HG03095 (cell line): ENCODE results near the gene OGN.

Experiments
- ATAC-seq: cut with Tn5 transposase; IDR thresholded peaks from one replicate; pipeline ENCODE4 v1.9.1; 2021; ENCODE audit warnings: moderate library complexity; ENCODE audit not compliant: unreplicated experiment

Gene OGN

DNA sequence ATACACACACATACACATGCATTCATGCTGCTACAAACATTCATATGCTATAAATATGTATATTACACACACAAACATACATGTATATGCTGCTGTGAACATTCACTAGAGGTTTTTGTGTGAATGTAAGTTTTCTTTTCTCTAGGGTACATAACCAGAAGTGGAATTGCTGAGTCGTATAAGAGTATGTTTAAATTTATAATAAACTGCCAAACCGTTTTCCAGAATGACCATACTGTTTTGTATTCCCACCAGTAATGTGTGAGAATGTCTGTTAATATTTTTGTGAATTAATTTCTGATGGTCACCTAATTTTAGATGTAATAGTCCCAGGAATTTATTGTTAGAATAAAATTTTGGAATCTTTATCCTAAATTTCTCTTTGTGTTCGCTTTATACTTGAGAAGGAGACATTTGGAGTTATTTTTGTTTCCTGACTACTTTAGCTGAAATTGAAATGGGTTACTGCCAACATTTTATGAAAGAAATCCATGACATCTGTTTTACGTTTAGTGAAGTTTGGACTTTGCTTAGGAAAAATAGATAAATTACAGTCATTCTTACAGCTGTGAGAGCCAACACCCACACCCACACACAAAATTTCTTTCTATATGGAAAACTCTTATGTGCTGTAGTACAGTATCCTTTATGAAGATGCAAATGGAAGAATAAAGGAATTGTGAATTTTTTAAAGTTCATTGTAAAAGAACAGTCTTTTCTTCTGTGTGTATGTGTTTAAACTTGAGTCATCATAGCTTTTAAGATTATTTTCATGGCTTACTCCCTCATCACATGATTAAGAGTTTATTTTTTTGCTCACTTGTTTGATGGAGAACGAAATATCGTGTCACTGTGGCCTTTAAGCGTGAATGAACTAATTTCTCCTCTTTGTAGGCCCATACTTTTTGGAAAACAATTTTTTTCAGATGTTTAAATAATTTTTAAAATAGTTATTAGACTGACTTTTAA is 54.3 kb downstream of the OGN start:
- no peak for ATAC-seq

- ATAC-seq, result no peak
Measured at GRCh38 chr9:92345582-92345981, 58.8 kb downstream of the OGN start.

- no peak for ATAC-seq
Measured at GRCh38 chr9:92342825-92343488, 61.4 kb downstream of the OGN start.

- ATAC-seq, result no peak
Measured at GRCh38 chr9:92341578-92341977, 62.8 kb downstream of the OGN start.

- ATAC-seq, result no peak
Measured at GRCh38 chr9:92333282-92333634, 71.1 kb downstream of the OGN start.
